ENCODE measurements around the gene PRR33.

- TF ChIP-seq CTCF (IDR thresholded peaks at IDR 0.05) (no peak), POLR2AphosphoS5 (IDR thresholded peaks at IDR 0.05; ENCODE audit: low read depth, low read length) (no peak), TCF7L2 (IDR thresholded peaks at IDR 0.05; ENCODE audit: low read depth, low read length) (no peak)
- TF ChIP-seq, protein P1, sequence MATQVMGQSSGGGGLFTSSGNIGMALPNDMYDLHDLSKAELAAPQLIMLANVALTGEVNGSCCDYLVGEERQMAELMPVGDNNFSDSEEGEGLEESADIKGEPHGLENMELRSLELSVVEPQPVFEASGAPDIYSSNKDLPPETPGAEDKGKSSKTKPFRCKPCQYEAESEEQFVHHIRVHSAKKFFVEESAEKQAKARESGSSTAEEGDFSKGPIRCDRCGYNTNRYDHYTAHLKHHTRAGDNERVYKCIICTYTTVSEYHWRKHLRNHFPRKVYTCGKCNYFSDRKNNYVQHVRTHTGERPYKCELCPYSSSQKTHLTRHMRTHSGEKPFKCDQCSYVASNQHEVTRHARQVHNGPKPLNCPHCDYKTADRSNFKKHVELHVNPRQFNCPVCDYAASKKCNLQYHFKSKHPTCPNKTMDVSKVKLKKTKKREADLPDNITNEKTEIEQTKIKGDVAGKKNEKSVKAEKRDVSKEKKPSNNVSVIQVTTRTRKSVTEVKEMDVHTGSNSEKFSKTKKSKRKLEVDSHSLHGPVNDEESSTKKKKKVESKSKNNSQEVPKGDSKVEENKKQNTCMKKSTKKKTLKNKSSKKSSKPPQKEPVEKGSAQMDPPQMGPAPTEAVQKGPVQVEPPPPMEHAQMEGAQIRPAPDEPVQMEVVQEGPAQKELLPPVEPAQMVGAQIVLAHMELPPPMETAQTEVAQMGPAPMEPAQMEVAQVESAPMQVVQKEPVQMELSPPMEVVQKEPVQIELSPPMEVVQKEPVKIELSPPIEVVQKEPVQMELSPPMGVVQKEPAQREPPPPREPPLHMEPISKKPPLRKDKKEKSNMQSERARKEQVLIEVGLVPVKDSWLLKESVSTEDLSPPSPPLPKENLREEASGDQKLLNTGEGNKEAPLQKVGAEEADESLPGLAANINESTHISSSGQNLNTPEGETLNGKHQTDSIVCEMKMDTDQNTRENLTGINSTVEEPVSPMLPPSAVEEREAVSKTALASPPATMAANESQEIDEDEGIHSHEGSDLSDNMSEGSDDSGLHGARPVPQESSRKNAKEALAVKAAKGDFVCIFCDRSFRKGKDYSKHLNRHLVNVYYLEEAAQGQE (IDR thresholded peaks at IDR 0.05; ENCODE audit: insufficient read depth in 1 of 2, low read depth in 2 of 2, low read length in 1 of 2) = 0 out of 4 replicates have a peak, but pooled peaks of 1 of the 2 experiments have one; percentile 6
These were observed 35.5 kb upstream of the PRR33 start for GRCh38 chr11:1927026-1927847.

All from Panc1 (cell line).